H1 (cell line): ENCODE results near the gene METTL25B. TPM values are rescaled to one million over a fixed set of nuclear protein-coding genes. Genes with fewer than 3 reads are reported as not detected.

Experiments
- CHD7 ChIP-seq: fragments of 300-600 bp; sonication (generic); IDR thresholded peaks from 2 replicates; pipeline ENCODE4 v1.7.1; 2012; ENCODE audit warnings: low read length, moderate library complexity, mild to moderate bottlenecking, inconsistent platforms; ENCODE audit not compliant: insufficient replicate concordance
- RFX5 ChIP-seq: IDR thresholded peaks from 2 replicates; pipeline ENCODE4 v1.6.1; 2011; ENCODE audit warnings: low read depth, low read length, improper control_type of control experiment, borderline replicate concordance
- polyA plus RNA-seq, 7 experiments: library from polyadenylated mRNA; depleted of rRNA in 3 of 7; stranded (reverse) in 5 of 7; unstranded in 2 of 7; fragments of >200 nt in 5 of 7; fragments of 200-250 nt in 2 of 7; gene quantifications; 1 replicate in 5 of 7; 2 replicates in 1 of 7; 4 replicates in 1 of 7; pipeline versions ENCODE4 v1.2.1 to v1.2.3, GENCODE V29; 2011 to 2013; ENCODE audit warnings: missing spikeins in 2 of 7, mixed read lengths in 2 of 7
- total RNA-seq: library from RNA; stranded (reverse); fragmentation: NEBNext Ultra II Directional; extraction: Animal tissue kit (Norgen Biotek cat#: 25700); gene quantifications from 2 replicates; pipeline ENCODE4 v1.2.1, GENCODE V29; 2021

Gene METTL25B
- total and polyA plus RNA-seq, 2 of the 8 experiments (the other 6 are each of a cell fraction or from before 2014, with no cell fraction given): 28.4 to 30.1 TPM

GRCh38 chr1:156704930-156705320 lies 23.3 kb upstream of the METTL25B start (continued):
- TF ChIP-seq CHD7: no peak
- no peak for TF ChIP-seq RFX5
